ENCODE data around the gene EXD1. TPM values are rescaled to one million over a fixed set of nuclear protein-coding genes. Genes with fewer than 3 reads are reported as not detected.
"Not testable (repeated sequence)": the region's sequence is repeated elsewhere in the genome, so short reads cannot be mapped to it uniquely, and the experiment has no call there.

Gene EXD1
- total RNA-seq, 1 donor from 2014 or later, result 0.78 TPM

DNA sequence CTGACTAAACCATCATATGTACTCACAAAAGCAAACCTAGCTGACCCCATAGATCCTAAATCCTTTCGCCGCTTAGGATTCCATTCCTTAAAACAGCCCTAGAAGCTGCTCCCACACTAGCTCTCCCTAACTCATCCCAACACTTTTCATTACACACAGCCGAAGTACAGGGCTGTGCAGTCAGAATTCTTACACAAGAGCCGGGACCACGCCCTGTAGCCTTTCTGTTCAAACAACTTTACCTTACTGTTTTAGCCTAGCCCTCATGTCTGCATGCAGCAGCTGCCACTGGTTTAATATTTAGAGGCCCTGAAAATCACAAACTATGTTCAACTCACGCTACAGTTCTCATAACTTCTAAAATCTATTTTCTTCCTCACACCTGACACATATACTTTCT, 95.0 kb downstream of the EXD1 start:
- DNase-seq, result not testable (repeated sequence)

DNA sequence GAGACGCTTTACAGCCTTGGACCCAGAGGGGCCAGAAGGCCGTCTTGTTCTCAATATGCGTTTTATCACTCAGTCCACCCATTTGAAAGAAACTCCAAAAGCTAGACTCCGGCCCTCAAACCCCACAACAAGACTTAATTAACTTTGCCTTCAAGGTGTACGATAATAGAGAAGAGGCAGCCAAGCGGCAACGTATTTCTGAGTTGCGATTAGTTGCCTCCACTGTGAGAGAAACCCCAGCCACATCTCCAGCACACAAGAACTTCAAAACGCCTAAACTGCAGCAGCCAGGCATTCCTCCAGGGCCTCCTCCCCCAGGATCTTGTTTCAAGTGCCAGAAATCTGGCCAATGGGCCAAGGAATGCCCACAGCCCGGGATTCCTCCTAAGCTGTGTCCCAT, 97.1 kb downstream of the EXD1 start:
- DNase-seq, result no peak

Other genes with a start within 250 kb of the EXD1 start
- 50.8 TPM for gene INO80, start 114.5 kb downstream of the EXD1 start, total RNA-seq
- gene CHP1, start 511 bp upstream of the EXD1 start, total RNA-seq, result 54.6 TPM
- gene OIP5, start 101.8 kb upstream of the EXD1 start, total RNA-seq, result 3.1 TPM
- gene NUSAP1, start 102.1 kb upstream of the EXD1 start, total RNA-seq, result 20.7 TPM
- gene NDUFAF1, start 171.7 kb upstream of the EXD1 start, total RNA-seq, result 24.2 TPM
- 59.0 TPM for gene RTF1, start 186.3 kb upstream of the EXD1 start, total RNA-seq